Stimulated activated CD8-positive, alpha-beta memory T cell treated with anti-CD3 and anti-CD28 coated beads, Interleukin-4, amount 100 ng/mL, for 24 hours (primary cell): ENCODE results near the gene HYI.
A peak's percentile ranks its signal among the peaks of the same experiment; 100 is the strongest.
"Not testable (repeated sequence)": the region's sequence is repeated elsewhere in the genome, so short reads cannot be mapped to it uniquely, and the experiment has no call there.

Experiments used
- DNase-seq: peaks from one replicate; pipeline ENCODE4 v3.0.0-alpha.2; 2020; ENCODE audit warnings: low read depth

The HYI gene

GRCh38 chr1:43464681-43465504 is 11.2 kb upstream of the HYI start:
- no peak for DNase-seq

- DNase-seq = no peak
Observed at GRCh38 chr1:43463479-43463878, 9.7 kb upstream of the HYI start.

GRCh38 chr1:43460988-43461693 is 7.4 kb upstream of the HYI start:
- DNase-seq = no peak

GRCh38 chr1:43458379-43458778 is 4.6 kb upstream of the HYI start:
- not testable (repeated sequence) for DNase-seq

- DNase-seq = no peak
Observed at GRCh38 chr1:43455213-43455889, 1.6 kb upstream of the HYI start.

- DNase-seq = peak; percentile 33
Observed at GRCh38 chr1:43454270-43455011, 710 bp upstream of the HYI start.

- DNase-seq = no peak
Observed at GRCh38 chr1:43452789-43453441, 816 bp downstream of the HYI start.

GRCh38 chr1:43451701-43452532 is 1.8 kb downstream of the HYI start:
- DNase-seq = no peak

- DNase-seq = no peak
Observed at GRCh38 chr1:43451157-43451591, 2.6 kb downstream of the HYI start.

GRCh38 chr1:43450251-43450941 is 3.3 kb downstream of the HYI start:
- DNase-seq = no peak

GRCh38 chr1:43449708-43450069 is 4.0 kb downstream of the HYI start:
- DNase-seq = no peak

- DNase-seq = no peak
Observed at GRCh38 chr1:43448955-43449707, 4.6 kb downstream of the HYI start.

- no peak for DNase-seq
Observed at GRCh38 chr1:43447891-43448708, 5.6 kb downstream of the HYI start.

GRCh38 chr1:43446881-43447835 is 6.6 kb downstream of the HYI start:
- DNase-seq = no peak

- DNase-seq = no peak
Observed at GRCh38 chr1:43446388-43446740, 7.4 kb downstream of the HYI start.

GRCh38 chr1:43445606-43446387 is 7.9 kb downstream of the HYI start:
- DNase-seq = no peak

GRCh38 chr1:43444836-43445235 is 8.9 kb downstream of the HYI start:
- no peak for DNase-seq
